Astrocyte of the spinal cord (primary cell): ENCODE data around the gene KANSL1L.

Experiments used
- DNase-seq: peaks from one replicate; pipeline ENCODE4 v3.0.0; 2011; ENCODE audit warnings: low read depth, low spot score
- H3K4me3 ChIP-seq: 2 replicates; pipeline ENCODE4 v1.5.1; 2011; ENCODE audit warnings: low read depth, mild to moderate bottlenecking, low read length, moderate library complexity
- in situ Hi-C: cut with HindIII; loops from 2 replicates; pipeline ENCODE4 v1.10.0; 2017; ENCODE audit warnings: low sequenced_read_pairs
- TF ChIP-seq, protein P1 (sequence below): IDR thresholded peaks from 2 replicates; pipeline ENCODE4 v1.5.1; 2012; ENCODE audit warnings: low read depth, mild to moderate bottlenecking, low read length, inconsistent platforms

KANSL1L gene

DNA sequence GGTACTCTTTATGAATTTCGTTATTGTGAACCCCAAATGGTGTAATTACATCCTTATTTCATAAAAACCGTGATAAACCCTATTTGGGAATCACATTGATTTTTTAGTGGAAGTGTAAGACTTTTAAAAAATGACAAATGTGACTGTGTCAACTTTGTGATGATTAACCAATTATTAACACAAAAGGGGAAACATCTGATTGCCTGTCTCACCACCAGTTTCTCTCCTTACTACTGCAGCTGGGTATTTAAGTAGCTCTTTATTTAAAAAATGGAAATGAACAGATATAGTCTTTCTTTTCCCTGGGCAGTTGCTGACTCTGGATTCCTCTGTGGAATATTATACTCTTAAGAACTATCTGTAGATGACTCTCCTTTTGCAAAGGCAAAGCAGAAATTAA, 180.4 kb downstream of the KANSL1L start:
- TF ChIP-seq, protein P1, sequence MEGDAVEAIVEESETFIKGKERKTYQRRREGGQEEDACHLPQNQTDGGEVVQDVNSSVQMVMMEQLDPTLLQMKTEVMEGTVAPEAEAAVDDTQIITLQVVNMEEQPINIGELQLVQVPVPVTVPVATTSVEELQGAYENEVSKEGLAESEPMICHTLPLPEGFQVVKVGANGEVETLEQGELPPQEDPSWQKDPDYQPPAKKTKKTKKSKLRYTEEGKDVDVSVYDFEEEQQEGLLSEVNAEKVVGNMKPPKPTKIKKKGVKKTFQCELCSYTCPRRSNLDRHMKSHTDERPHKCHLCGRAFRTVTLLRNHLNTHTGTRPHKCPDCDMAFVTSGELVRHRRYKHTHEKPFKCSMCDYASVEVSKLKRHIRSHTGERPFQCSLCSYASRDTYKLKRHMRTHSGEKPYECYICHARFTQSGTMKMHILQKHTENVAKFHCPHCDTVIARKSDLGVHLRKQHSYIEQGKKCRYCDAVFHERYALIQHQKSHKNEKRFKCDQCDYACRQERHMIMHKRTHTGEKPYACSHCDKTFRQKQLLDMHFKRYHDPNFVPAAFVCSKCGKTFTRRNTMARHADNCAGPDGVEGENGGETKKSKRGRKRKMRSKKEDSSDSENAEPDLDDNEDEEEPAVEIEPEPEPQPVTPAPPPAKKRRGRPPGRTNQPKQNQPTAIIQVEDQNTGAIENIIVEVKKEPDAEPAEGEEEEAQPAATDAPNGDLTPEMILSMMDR = no peak
- in situ Hi-C loops = no loop called here

DNA sequence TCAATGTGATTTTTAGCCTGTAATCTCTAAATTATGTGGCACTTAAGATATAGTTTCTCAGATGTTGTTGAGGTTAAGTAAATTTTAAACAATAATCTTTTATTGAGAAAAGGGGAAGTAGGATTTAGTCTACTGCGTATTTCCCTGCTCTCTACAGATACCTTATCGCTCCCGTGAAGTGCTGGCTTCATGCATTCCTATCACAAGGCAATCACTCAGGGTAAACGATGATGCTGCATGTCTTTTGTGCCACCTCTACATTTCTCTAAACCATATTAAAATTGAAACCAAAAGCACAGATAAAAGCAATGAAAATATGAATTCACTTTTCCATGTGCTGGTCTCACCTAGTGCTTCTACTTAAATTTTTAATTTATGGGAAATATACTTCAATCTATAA, 183.2 kb downstream of the KANSL1L start:
- TF ChIP-seq, protein P1 = no peak
- in situ Hi-C loops = no loop called here
- no peak overlapping the region for H3K4me3 ChIP-seq
- no peak for DNase-seq

More for the DNA sequence above, 180.4 kb downstream of the KANSL1L start:
- no peak overlapping the region for H3K4me3 ChIP-seq
- DNase-seq = no peak

DNA sequence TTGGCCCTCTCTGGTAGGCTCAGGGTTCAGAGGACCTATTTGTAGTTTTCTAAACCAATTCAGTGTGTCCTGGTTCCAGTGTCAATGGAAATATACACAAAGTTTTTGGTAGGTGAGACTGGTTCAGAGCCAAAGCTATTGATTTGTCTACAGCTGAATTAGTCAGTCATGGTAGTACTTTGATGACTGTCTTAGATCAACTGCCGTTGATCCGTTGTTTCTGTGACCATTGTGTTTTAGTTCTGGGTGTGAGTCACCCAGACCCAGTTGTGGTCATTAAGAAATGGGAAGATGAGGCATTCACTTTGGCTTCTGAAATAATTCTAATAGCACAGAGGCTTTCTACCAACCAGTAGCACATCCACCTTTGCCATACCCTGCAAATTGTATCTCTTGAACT, 184.8 kb downstream of the KANSL1L start:
- in situ Hi-C loops = no loop called here
- no peak overlapping the region for H3K4me3 ChIP-seq
- TF ChIP-seq, protein P1 = no peak
- DNase-seq = peak; percentile 22

DNA sequence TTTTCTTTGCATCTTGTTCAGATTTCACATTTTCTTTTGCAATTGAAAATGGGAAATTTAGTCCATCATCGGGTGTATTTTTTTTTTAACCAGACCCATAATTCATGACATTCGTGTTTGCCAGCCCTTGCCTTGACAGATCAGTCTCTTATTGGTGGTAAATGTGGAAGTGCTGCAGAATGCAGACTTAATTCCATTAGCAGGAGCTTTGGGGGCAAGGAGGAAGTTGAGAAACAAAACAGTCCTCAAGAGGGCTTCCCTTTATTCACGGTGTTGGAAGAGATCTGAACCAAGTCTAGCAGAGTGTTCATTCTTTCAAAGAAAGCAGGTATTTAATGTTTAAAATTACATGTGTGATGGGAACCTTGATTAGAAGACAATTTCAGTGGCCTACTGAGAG, 185.3 kb downstream of the KANSL1L start:
- TF ChIP-seq, protein P1 = no peak
- in situ Hi-C loops = no loop called here
- H3K4me3 ChIP-seq = no peak overlapping the region
- DNase-seq = no peak

DNA sequence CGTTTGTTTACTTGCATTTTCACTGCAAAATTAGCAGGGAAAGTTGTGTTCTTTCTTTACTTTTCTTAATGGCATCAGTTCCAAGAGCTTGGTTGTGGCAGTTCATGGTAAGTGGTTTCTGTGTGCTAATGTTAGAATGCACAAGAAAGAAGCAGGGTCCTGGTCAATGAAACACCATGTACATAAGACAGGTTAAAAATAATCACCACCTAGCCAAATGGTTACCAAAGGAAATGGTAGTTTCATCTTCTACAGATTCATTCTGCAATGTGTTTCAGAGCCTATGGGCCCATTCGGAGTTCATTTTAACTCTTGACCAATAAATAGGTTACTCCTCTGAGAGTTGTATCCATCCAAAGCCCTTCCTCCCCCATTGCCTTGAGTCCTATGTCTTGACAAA, 186.9 kb downstream of the KANSL1L start:
- DNase-seq = no peak
- TF ChIP-seq, protein P1 = no peak
- no peak overlapping the region for H3K4me3 ChIP-seq
- in situ Hi-C loops = no loop called here

DNA sequence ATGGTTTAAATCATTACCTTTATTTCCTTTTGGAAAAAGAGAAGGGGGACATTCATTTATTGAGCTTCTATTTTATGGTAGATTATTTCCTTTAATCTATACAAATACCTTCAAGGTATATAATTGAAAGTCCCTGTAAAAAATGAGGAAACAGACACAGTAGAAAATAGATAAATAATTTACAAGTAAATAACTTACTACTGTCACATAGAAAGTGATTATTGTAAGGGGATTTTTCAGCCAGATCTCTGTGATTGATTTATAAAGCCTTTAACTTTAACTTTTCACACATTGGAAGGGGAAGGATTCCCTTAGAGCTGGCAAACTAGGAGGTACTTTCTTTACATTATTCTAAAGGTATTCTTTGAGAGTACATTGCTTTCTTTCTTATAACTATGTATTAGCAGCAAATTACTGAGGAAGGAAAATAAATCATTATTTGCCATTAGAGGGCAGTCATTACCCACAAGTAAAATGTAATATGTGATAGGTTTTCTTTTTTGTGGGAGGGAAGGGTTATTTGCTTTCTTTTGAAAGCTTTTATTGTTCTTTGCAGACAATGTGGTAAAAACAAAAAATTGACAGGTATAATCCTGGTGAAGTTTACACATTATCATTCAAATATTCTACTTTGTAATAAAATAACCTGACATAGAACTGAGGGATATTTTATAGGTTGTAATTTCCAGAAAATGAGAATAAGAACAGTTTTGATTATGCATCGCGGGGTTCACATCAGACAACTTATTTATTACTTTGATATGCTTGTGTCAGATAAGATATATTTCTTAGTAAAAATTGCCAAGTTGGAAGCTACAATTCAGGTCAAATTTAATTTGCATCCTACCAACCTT, 193.6 kb downstream of the KANSL1L start:
- no peak overlapping the region for H3K4me3 ChIP-seq
- TF ChIP-seq, protein P1 = peak; percentile 28
- peak; percentile 50 for DNase-seq
- in situ Hi-C loops = no loop called here
